Measurements from ENCODE around the gene TREH.

DNA sequence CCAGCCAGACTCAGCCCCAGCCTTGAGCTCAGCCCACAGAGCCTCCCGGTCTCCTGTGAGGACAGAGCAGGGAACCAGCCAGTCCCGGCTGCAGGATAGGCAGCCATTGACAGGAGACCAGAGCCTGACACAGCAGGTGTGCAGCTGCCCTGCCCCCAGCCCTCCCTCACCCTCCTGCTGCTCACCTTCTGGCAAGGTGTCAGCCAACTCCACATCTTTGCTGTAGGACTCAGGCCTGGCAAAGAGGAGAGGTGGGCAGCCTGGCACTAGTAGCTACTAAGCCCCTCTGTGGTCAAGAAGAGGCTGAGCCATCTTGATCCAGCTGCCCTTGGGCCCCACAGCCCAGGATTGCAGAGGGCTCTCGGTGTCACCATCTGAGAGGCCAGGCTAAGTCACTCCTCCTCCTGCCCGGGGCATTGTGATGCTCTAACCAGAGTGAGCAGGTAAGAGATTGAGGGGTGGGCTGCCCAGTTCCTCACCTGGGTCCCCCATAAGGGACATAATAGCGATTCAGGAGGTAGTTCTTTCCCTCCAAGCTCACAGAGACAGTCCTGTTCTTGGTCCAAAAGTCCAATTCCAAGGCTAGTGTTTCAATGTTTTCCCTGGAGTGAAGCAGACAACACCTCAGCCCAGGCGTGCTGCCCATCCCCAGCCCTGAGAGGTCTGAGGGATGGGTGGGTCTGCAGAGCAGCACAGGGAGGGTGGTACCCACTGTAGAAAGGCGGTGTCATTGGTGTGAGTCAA is 18.6 kb downstream of the TREH start:
- TF ChIP-seq, protein P1, sequence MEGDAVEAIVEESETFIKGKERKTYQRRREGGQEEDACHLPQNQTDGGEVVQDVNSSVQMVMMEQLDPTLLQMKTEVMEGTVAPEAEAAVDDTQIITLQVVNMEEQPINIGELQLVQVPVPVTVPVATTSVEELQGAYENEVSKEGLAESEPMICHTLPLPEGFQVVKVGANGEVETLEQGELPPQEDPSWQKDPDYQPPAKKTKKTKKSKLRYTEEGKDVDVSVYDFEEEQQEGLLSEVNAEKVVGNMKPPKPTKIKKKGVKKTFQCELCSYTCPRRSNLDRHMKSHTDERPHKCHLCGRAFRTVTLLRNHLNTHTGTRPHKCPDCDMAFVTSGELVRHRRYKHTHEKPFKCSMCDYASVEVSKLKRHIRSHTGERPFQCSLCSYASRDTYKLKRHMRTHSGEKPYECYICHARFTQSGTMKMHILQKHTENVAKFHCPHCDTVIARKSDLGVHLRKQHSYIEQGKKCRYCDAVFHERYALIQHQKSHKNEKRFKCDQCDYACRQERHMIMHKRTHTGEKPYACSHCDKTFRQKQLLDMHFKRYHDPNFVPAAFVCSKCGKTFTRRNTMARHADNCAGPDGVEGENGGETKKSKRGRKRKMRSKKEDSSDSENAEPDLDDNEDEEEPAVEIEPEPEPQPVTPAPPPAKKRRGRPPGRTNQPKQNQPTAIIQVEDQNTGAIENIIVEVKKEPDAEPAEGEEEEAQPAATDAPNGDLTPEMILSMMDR (IDR thresholded peaks at IDR 0.05; ENCODE audit: insufficient read depth, low read depth, low read length): no peak
- no peak for TF ChIP-seq EZH2 (IDR thresholded peaks at IDR 0.05; ENCODE audit: insufficient read depth, low read length)
